Adrenal gland (tissue), 5 donors: ENCODE data around the gene C2CD3.

Experiments used
- CTCF ChIP-seq, 6 experiments: fragments of 450-650 bp in 4 of 6; fragments of 200-600 bp in 2 of 6; sonication (generic) in 1 of 6; IDR thresholded peaks; 1 replicate in 5 of 6; 2 replicates in 1 of 6; pipeline versions ENCODE4 v1.5.1 to v1.8.0; 2016 to 2021; ENCODE audit warnings: antibody characterized with exemption in 6 of 6, mild to moderate bottlenecking in 2 of 6, moderate library complexity in 1 of 6
- POLR2A ChIP-seq, 2 donors: fragments of 450-650 bp; IDR thresholded peaks; one replicate each; pipeline ENCODE4 v1.6.1; 2017; ENCODE audit warnings: antibody characterized with exemption in 2 of 2, mild to moderate bottlenecking in 2 of 2, moderate library complexity in 1 of 2
- donor health status: DM: no; HTN: no; CAD: no.

DNA sequence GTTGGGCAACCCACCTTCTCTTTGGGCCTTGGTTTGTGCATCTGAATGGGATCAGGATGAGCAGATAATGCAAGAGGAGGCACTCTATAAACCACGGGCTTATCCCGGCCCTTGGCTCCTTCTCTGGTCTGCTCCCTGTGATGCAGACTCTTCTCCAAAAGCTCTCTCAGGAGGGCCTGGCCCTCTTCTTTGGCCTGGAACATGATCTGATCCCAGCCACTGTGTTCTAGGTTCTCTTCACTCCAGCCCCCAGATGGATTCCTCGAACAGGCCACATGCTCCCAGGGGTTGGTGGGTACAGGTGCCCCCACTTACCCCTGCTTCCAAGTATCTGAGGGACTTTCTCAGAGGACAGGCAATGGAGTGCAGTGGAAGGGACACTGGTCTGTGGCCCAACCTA, 153.2 kb downstream of the C2CD3 start:
- TF ChIP-seq CTCF (IDR thresholded peaks at IDR 0.05) (no peak), POLR2A (IDR thresholded peaks at IDR 0.05) (no peak)
